HG03159 (cell line): ENCODE data around the gene SSU72.

Source experiments
- ATAC-seq: cut with Tn5 transposase; IDR thresholded peaks from one replicate; pipeline ENCODE4 v1.9.1; 2021; ENCODE audit warnings: mild to moderate bottlenecking, moderate library complexity; ENCODE audit not compliant: unreplicated experiment

SSU72 gene

DNA sequence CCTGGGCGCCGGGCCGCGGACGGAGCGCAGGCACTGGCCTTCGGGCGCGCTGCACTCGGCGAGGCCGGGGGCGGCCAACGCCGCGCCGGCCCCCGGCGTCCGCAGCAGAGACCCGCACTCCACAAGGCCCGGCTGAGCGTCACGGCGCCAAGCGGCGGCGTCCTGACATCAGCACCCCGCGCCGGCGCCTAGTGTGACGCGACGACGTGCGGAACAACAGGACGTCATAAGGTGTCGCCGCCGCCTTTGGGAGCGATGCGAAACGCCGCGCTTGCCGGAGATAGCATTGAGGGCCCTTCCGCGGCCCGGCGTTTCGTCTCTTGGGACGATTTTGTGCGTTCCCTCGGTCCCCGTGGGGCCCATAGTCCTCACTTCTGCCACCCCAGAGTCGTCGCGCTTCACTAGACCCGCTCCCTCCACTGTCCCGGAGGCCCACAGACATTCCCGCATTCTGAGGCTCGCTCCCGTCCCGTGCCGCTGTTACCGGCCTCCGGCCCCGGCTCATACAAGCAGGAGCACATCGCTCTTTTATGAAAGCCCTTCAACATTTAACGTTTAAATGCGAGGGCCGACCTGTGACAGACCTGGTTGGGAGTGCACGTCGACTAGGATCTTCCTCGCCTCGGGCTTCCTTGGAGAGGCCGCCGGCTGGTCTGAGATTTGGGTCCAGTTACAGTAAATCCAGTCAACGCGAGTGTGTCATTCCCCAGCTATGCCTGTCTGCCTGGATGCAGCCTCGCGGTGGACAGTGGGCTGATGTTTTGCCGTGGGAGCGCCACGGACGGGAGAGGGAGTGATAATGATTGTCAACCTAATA is at the start of gene SSU72:
Gene SSU72, minus strand, starts transcription at position 143 of the 817 bp plus-strand sequence. CDS start 306 bp downstream, outside the sequence.
- ATAC-seq = peak; percentile 88

DNA sequence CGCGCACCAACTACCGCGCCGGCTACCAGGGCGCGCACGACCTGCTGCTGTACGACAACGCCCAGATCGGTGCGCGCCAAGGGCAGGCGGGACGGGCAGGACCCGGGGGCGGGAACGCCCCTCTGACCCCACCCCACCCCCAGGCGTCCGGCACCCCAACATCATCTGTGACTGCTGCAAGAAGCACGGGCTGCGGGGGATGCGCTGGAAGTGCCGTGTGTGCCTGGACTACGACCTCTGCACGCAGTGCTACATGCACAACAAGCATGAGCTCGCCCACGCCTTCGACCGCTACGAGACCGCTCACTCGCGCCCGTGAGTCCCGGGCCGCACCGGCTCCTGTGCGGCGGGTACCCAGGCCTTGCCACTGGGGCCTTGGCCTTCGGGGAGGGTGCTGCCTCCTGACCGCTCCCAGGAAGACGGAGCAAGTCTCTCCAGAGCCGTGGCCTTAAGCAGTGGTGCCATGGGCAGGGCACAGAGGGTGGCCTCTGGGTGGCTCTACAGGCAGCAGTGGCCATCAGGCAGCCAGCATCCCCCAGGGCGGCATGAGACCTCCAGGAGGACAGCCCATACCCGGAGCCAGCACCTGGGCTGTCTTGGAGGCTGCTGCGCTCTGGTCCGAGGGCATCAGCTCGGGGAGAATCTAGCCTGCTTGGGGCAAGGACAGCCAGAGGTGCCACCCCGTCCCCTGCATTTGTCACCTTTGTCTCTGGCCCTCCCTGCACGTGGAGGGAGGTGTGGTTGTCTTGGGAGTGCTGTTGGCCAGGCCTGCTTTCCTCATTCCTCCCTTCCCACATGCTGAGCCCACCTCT is 49.2 kb upstream of the SSU72 start:
- no peak for ATAC-seq

DNA sequence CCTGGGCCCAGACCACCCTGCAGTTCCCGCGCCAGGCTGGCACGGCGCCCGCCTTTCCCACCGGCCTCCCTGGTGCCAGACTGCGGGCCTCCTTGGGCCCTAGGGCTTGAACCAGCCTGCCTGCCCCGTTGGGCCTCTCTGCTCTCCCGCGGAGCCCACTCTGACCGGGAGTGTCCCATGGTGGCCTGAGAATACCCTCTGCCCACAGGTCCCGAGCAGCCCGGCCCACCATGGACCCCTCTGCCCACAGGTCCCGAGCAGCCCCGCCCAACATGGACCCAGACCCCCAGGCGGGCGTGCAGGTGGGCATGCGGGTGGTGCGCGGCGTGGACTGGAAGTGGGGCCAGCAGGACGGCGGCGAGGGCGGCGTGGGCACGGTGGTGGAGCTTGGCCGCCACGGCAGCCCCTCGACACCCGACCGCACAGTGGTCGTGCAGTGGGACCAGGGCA is 48.5 kb upstream of the SSU72 start:
- ATAC-seq = no peak

DNA sequence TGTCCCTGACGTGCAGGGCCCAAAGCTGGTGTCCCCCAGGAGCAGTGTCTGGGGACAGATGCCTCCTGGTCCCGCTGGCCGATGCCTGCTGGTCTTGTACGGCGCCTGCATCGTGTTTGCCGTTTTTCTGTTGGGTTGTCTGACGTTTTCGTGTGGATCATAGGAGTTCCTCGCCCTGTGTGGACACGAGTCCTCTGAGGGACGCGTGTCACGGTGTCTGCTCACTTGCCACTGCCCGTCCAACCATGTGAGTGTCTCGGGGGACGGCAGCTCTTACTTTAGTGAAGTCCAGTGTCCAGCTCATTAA is 48.1 kb upstream of the SSU72 start:
- ATAC-seq = no peak

DNA sequence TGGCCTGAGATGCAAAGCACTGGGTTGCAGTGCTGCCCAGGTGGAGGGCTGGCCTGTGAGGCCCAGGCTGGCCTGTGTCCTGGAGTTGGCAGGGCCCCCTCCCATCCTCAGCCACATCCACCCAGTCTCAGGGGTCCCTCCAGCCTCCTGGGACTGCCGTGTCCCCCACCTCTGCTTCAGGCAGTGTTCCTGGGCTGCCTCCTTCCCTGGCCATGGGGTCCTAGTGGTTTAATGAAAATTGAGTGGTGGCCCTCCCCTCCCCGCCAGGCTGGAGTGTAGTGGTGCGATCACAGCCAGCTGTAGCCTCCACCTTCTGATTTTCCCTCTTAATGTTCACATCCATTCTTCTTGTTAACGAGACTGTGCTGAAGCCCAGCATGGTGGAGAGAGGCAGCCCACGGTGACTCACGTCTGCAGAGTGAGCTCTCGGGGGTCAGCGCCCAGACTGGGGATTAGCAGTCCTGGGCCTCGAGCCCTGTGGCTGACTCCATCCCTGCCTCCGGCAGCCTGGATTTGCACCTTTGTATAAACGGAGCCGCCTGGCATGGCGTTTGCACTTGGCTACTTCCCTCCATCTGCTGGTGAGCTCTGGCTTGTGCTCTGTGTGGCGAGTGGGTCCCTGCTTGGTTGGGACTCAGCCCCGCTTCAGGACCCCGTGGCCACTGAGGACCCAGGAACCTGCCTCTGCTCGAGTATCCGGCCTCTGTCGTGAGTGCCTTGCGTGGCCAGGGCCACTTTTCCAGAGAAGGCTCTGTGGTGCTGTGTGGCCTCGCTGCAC is 47.5 kb upstream of the SSU72 start:
- ATAC-seq = no peak

DNA sequence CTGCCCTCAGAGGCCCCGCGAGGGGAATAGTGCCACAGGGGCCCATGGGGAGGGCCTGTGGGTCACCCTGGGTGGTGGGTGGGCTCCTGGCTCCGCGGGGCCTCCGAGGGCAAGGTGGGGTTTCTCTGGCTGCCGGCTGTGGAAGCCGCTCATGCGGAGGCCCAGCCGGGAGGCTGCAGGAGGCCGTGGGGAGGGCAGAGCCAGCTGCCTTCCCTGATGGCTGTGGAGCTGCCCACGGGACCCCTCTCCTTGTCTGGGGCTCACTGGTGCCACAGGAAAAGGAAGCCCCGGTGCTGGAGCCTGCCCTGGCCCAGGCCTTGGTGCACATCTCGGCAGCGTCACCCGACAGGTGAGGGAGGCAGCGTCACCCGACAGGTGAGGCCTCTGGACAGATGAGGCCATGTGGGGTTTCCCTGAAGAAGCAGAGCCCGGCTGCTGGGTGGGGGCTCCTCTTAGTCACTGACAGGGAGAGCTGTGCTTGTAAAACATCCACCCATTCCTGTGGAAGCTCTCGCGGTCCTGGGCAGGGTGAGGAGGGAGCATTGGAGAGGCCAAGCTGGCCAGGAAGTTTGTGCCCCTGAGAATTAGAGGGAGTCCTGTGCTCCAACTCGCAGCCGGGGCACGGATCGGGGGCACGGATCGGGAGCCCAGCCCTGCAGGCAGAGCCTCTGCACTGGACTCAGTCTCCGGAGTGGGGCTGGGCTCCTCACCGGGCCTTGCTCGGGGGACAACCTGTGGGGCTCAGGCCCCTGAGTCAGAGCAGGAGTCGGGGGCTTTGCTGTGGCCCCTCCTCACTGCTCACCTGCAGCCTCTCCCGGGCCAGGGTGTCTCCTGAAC is 46.7 kb upstream of the SSU72 start:
- ATAC-seq = no peak

DNA sequence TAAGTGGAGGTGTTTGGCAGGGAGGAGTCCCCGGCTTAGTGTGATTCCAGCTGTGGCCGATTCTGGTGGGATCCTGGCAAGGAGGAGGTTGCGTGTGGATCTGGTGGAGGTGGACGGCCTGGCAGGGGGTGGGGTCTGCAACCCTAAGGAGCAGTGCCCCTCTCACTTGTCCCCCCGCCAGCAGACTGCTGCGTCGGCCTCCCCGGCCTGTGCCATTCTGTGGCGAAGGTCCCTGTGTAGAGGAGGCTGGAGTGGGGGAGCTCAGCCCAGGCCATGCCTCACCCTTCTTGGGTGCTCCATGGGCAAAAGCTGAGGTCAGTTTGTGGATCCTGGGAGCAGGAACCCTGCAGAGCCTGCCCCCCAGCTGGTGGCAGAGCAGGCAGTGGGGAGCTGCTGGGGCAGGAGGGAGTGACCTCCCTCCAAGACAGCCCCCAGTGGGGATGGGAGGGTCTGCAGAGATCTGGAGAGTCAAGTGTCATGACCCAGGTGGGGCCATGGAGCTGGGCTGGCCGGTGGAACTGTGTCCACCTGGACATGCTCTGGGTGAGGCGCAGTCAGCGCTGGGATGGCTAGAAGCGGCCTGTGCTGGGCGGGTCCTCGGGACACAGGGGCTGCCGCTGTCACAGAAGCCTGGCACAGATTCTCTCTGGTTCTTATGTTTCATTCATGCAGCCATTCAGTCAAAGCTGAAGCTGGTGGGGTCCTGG is 45.9 kb upstream of the SSU72 start:
- ATAC-seq = no peak

DNA sequence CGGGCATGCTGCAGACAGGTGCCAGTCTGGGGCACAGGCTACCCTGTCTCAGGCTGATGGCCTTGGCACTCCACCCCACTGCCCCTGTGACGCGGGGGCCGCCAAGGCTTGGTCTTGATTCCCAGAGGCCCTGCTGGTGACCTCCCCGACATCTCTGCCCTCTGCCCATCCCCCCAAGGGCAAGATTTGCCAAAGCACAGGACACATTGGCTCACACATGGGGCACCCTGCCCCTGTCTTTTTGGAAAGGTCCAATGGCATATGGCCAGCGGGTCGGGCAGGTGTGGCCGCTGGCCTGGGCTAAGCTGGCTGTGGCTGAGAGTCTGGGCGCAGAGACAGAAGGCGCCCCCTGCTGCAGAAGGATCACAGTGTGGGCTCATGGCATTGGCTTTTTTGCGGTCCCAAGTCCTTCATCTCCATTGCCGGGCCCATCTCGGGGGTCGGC is 45.3 kb upstream of the SSU72 start:
- no peak for ATAC-seq

DNA sequence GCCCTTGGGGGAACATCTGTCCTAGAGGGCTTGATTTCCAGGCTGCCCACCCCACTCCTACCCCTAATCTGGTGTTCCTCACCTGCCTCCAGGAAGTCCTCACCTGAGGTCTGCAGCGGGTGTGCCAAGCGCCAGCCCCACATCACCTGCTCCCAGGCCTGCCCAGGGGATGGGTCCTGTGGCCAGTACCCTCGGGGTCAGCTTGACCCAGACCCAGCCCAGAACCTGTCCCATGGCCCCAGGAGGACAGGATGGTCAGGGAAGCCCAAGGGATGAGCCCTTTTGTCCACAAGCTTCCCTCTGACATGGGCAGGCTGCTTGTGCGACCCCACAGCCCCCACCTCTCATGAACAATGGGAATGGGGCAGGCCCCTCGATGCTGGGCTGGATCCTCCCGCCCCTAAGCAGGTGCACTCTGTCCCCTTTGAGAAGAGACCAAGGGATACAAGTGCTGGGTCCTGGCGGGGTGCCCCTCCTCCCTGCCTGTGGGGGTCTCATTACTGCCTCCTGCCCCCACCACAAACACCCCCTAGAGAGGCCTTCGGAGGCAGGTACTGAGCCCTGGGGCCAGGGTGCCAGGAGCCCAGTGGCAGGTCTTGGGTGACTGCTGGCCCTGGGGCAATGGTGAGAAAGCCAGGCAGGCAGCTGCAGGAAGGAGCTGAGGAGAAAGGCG is 43.9 kb upstream of the SSU72 start:
- no peak for ATAC-seq

DNA sequence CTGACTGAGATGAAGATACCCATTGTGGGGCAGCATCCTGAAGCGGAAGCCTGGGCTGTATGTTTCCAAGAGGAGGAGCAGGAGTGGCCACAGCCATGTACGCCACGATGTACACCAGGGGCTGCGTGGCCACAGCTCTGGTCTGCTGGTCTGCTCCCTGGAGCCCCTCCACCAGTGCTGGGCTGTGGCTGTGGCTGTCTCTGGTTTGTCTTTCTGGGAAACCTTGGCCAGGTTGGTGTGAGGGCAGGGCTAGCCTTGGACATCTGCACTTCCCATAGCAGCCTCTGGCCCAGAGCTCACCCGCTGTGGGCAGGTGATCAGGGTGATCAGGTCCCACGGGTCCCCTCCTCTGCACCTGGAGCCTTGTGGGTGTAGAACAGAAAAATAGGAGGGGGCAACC is 43.3 kb upstream of the SSU72 start:
- ATAC-seq = no peak

DNA sequence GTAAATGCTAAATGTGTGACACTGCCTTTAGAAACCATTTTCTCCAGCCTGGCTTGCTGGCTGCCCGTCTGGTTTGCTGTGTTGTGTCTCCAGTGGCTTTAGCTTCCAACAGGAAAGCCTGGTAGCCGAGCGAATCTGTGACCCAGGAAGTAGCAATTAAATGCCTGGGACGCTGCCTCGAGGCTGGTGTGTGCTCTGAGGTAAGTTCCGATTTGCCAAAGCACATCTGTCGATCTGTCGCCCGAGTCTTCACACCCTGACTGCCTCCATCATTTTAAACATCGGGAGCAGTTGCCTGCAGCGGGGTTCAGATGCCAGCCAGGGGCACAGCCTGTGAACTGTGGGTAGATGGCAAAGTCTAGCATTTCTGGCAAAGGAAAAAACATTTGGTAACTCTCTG is 42.9 kb upstream of the SSU72 start:
- ATAC-seq = no peak

DNA sequence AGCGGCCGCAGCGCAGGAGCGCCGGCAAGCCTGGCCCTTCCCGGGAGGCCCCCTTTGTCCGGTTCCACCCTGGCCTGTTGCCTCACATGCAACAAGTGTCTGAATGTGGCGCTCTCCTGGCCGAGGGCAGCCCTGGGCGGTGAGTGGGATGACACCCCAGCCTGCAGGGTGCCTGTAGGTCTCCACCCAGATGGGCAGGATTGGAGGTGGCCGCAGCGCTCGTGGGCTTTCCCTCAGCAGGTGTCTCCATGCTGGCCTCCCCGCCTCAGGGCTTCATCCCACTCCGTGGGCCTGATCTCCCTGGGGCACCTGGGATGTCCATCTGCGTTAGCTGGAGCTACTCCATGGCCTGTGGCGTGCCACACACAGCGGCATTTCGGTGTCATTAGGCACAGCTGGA is 42.2 kb upstream of the SSU72 start:
- ATAC-seq = no peak

DNA sequence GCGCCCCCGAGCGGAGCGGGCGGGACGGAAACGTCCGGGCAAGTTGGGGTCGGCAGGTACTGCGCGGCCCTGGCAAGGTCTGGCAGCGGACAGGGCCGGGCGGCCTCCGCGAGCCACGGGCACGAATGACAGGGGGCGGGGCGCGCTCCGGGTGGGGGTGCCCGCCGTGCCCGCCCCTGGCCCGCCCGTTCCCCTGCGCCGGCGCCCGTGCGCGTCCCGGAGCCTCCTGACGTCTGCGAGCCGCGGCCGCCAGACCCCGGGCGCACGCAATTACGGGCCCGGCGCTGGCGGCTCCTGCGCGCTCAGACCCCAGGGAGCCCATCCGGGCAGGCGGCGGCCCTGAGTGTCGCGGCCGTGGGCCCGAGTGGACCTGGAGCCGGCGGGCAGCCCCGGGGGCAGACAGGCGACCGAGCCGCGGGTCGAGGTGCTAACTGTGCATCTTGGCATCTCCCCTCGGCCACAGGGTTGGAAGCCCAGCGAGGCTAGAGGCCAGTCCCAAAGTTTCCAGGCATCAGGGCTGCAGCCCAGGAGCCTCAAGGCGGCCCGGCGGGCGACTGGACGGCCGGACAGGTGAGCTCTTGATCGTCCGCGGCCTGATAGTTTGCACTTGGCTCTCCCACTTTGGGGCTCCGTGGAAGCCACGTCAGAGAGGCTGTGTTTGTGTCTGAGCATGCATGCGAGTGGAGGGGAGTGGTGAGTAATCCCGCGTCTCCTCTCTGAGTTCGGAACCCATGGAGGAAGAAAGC is 41.6 kb upstream of the SSU72 start:
- peak; percentile 29 for ATAC-seq

DNA sequence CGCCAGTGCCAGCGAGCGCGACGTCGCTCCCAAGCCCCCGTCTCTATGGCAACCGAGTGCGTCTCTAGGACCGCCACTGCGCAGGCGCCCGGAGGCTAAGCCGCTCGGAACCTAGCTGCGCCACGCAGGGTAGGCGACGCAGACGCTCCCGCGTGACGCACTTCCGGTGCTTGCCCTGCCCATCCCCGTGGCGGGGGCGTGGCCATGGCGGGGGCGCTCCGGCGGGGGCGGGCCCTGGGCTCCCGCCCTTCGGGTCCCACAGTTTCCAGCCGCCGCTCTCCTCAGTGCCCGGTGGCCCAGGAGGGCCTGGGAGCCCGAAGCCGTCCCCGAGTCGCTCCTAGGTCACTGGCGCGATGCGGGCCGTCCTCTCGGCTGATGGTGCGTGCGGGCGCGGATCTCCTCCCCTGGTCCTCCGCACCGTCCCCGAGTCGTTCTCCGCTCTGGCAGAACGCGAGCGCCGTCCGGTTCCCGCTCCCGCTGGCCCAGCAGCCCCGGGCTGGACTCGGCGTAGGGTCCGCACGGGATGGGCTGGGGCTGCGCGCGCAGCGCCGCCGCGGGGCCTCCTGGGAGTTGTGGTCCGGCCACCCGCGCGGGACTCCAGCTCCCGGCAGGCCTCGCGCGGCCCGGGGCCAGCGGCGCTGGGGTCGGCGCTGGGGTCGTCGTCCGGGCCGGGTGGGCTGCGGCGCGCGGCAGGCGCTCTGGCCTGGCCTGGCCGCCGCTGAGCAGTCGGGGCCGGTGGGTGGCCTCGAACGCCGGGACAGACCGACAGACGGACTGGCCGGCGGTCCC is 40.8 kb upstream of the SSU72 start, which contains the start of gene MIB2:
Gene MIB2, plus strand, starts transcription at position 245 of the 789 bp plus-strand sequence. CDS start 7,953 bp downstream, outside the sequence.
- ATAC-seq = peak; percentile 81

DNA sequence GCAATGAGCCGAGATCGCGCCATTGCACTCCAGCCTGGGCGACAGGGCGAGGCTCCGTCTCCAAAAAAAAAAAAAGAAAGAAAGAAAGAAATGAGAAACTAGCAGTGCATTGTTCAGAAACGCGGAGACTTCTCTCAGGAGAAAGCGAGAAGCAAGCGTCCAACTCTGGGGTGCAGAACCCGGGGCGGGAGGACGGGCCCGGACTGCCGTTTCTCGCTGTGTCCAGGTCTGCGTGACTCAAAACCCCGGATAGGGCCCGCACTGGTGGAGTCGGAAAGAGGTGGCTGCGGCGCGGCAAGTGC is 40.2 kb upstream of the SSU72 start:
- ATAC-seq = no peak

DNA sequence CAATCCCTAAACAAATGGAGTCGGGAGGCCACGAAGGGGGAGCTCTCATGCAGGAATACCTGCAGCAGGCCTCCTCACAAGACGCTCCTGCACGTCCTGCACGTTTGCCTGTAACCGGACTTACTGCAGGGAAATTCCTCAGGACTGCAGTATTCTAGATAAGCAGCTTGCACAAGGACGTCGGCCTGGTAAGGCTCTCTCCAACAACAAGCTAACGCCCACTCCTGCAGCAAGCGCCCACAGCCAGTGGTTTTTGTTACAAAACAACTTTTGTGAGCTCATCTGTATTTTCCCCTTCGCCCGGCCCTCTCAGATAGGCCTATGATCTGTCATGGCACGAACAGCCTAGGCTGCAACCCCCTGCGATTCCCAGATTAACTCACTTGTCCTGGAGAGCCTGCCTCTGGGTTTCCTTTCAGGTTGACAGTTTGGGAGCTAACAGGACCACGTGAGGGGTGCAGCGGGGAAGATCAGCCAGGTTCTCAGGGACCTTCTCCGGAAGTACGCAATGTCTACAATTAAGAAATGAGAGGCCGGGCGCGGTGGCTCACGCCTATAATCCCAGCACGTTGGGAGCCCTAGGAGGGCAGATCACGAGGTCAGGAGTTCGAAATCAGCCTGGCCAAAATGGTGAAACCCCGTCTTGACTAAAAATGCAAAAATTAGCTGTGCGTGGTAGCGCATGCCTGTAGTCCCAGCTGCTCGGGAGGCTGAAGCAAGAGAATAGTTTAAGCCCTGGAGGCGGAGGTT is 39.7 kb upstream of the SSU72 start:
- ATAC-seq = no peak

DNA sequence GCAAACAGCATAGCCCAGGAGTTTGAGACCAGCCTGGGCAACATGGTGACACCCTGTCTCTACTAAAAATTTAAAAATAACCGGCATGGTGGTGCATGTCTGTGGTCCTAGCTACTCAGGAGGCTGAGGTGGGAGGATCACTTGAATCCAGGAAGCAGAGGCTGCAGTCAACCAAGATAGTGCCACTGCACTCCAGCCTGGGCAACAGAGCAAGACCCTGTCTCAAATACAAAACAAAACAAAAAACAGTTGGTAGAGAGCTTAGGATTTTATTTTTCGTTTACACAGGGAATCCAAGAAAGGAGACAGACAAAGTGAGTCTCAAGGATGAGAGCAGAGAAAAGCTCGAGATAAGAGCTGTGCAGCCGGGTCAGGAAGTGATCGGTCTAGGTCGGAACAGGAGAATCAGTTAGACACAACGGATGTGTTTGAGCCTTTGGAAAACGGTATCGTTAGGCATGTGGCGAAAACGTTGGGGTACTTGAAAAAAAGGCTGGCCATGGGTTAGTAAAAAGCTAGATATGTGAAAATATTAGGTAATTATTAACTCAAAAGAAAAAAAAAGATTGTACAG is 38.9 kb upstream of the SSU72 start:
- ATAC-seq = no peak
